ENCODE data around the gene AVPR2.

AVPR2 gene

DNA sequence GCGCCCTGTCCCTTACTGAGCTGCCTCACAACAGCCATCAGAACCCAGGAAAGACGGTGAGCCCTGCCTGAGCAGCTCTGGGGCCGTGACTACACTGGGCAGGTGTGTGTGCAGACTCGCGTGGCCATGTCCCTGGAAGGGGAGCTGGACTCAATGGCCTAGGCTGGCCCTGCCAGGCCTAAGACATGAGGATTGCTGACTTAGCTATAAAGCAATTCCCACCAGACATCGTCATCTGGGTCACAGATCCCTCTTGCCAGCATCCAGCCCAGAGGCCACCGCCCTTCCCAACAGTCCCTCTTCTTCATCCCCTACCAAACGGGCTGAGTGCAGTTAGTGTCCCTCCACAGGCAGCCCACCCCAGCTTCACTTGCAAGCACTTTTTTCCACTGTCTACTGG, 26.7 kb downstream of the AVPR2 start:
- no peak for TF ChIP-seq CTCF (IDR thresholded peaks at IDR 0.05)

DNA sequence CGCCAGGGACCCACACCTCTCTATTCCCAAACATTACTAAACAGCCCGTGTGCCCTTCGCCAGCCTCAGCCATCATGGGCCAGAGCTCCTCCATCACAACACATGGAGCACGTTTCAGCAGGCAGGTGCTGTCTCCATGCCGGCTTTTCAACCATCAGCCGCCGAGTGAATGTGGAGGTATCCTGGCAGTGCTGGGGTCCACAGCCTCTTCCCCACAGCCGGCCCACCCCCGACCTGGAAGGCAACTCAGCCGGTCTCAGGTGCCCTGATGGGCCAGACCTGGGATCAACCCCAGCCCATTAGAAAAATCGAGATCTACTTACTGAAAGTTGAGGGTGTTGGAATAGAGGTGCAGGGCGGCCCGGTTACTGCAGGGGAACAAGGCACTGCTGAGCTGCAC, 27.3 kb downstream of the AVPR2 start:
- no peak for TF ChIP-seq CTCF (IDR thresholded peaks at IDR 0.05)

DNA sequence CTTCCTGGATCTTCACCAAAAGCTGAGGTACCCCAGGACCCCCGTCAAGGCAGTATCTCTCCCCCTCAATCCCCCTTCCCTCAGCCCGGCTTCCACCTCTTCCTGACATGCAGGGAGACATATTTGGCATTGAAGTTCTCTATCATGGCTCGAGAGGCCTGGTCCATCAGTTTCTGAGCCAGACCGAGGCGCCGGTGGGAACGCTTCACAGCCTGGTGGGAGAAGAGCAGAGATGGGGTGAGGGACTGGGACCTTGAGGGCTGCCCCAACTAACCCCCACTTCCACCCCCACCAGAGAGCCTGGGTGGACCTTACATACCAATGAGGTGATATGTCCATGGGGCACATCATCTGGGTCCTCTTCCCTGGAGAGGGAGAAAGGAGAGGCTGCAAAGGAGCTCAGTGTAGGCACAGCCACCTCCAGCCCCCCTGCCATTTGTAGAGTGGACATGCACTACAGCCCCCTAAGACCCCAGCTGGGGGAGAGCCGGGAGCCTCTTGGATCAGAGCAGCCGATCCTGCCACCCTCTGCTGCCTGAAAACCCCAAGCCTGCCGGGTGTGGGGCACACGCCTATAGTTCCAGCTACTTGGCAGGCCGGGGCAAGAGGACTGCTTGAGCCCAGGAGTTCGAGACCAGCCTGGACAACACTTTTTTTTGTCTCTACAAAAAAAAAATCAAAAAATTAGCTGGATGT, 27.9 kb downstream of the AVPR2 start:
- no peak for TF ChIP-seq CTCF (IDR thresholded peaks at IDR 0.05)

GRCh38 chrX:153933748-153934147, 29.3 kb downstream of the AVPR2 start:
- TF ChIP-seq CTCF (IDR thresholded peaks at IDR 0.05), result no peak

DNA sequence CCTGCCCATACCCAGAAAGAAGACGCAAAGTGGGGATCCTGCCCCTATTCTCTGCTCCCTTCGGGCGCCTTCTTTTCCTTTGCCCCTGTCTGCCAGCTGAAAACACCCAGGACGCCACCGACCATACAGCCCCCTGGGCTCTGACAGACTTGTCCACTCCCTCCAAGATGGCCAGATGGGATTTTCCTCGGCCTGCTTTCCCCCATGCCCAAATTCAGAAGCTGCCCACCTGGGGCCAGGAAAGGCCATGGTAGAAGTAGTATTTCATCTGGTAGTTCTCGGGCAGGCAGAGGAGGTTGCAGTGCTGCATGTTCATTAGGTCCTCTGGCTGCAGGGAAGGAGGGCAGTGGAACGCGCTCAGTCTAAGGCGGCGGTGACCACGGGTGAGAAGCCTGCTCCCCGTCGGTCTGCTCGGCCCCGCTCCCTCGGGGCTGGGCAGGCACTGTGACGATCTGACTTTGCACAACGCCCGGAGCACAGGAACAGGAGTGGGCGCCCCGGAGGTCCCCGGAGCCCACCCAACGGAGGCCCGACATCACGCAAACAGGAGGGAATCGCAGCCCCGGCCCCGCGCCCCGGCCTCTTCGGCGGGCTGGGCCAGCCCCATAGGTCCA, 29.8 kb downstream of the AVPR2 start:
- TF ChIP-seq CTCF (IDR thresholded peaks at IDR 0.05), result no peak

- TF ChIP-seq CTCF (IDR thresholded peaks at IDR 0.05), result no peak
Measured at GRCh38 chrX:153934762-153935325, 30.4 kb downstream of the AVPR2 start, which contains the start of gene NAA10. TSS of gene NAA10 (minus strand) at chrX:153935037. CDS start at chrX:153934904, 133 bp downstream.

DNA sequence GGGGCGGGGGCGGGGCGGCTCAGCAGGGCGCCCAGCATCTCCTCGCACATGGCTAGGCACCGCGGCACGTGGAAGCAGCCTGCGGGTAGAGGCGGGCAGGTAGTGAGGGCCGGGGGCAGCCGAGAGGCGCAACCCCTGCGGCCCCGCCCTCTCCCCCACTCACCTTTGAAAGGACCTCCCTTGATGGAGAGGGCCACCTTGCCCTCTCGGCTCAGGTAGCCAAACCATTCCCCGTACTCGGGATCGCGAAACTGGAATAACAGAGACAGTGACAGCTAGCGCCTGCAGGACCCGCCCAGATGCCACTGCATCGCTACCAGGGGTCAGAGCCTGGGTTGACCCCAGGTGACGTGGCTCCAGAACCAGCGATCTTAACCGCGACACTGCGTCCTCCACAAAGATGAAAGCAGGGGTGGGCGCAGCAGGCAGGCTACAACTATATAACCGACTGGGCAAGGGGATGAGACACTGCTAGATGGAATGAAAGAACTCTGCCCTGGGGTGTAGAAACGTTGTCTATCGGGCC, 30.9 kb downstream of the AVPR2 start:
- no peak for TF ChIP-seq CTCF (IDR thresholded peaks at IDR 0.05)

All from LNCAP (cell line).